ENCODE data around the gene TSFM. TPM values are rescaled to one million over a fixed set of nuclear protein-coding genes. Genes with fewer than 3 reads are reported as not detected.
A peak's percentile ranks its signal among the peaks of the same experiment; 100 is the strongest.

Gene TSFM
- total and polyA plus RNA-seq, 2 of the 13 experiments (the other 11 are each of a cell fraction or from before 2014, with no cell fraction given), result 29.8 to 68.3 TPM

DNA sequence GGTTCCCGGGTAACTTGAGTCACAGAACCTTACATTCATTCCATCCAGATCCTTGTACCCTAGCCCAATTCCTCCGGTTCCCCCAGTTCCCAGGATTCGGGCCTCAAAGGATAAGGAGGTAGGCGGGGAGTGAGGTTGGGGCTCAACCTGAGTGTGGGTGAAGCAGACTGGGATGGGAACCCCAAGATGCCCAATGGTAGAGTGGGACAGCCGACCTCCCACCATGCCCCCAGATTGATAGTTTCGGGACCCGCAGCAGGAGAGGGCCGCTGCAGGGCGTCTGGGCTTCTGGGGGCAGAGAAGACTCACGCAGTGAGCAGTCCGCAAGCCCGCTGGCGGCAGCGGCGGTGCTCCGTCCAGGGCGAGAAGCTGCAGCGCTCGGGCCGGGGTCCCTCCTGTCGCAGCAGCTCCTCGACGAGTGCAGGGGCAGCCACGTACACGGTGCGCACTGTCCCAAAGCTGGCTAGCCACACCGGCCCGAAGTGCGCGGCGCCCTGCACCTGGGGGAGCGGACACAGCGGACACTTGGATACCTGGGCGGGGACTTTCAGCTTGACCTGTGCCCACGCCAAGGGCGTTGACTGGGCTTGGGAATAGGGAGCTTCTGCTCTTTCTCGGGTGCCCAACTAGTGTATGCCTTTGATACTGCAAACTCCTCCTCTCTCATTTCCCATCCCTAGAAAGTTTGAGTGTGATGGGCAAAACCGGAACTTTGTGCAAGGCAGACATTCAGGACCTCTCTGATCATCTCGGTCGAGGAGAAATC lies 16.7 kb upstream of the TSFM start:
- Histone ChIP-seq H2AFZ (ENCODE audit: low read length) (peak overlapping the region; percentile 8), H3K9ac (ENCODE audit: insufficient read depth, low read depth, low read length) (peak overlapping the region; percentile 50), H3K27me3 (ENCODE audit: control insufficient read depth in 1 of 2, insufficient read depth in 2 of 2, low read length in 2 of 2) (peaks cover 0 to 6% of the 10 kb centered on the region in 2 experiments; a peak in 1 of 5 replicates), H3K36me3 (replicated peaks in 1 of 2; ENCODE audit: control insufficient read depth in 1 of 2, insufficient read depth in 2 of 2, low read length in 2 of 2) (peaks cover 14 to 18% of the 10 kb centered on the region in 2 experiments), H3K4me2 (ENCODE audit: low read depth, low read length) (peak overlapping the region; percentile 95), H3K4me3 (replicated peaks in 1 of 3; ENCODE audit: insufficient read depth in 1 of 3, low read depth in 2 of 3, low read length in 3 of 3) (peak overlapping the region; percentile 53 to 78 (median 60)), H3K4me1 (ENCODE audit: insufficient read depth, low read length) (peaks cover 42% of the 10 kb centered on the region), H4K20me1 (ENCODE audit: insufficient read depth, low read length) (no peaks in the 10 kb centered on the region), H3K79me2 (ENCODE audit: insufficient read depth, low read length) (peaks cover 6% of the 10 kb centered on the region), H3K27ac (ENCODE audit: extremely low read length, insufficient read depth, low read length) (no peak overlapping the region), H3K9me3 (ENCODE audit: low read length) (no peaks in the 10 kb centered on the region)
- 19% methylated on average over 8 of the region's 40 CpGs for WGBS (ENCODE audit: low lambda C conversion rate)
- BruUV-seq (replicated peaks), result TSS peak; percentile 65
- ATAC-seq (peak; percentile 58), FAIRE-seq (no peak), DNase-seq (ENCODE audit: low spot score) (no peak)
- intact Hi-C loops (cut with micrococcal nuclease; ENCODE audit: unreplicated experiment), result no loop called here
- CTCF ChIA-PET (ENCODE audit: low intra/inter-chr PET ratio, low total read pairs), result interaction anchor here (1.1 kb wide), 1 partner anchor 9 kb away, joined by 3 read pairs; no protein-coding TSS in a partner anchor
- POLR2A ChIA-PET, result interaction anchor here (2.0 kb wide), 1 partner anchor 9 kb away, joined by 9 read pairs; no protein-coding TSS in a partner anchor
- in situ Hi-C loops (cut with HindIII; ENCODE audit: extremely low pct_ligation_motif_present, low pct_unique_long_range_greater_than_20kb), result no loop called here
- TF ChIP-seq HNRNPLL (IDR thresholded peaks at IDR 0.05; ENCODE audit: low read depth, low read length, poor library complexity, severe bottlenecking) (peak; percentile 84), IRF2 (CRISPR knock-in tag; IDR thresholded peaks at IDR 0.05) (no peak), POLR2A (IDR thresholded peaks at IDR 0.05; ENCODE audit: insufficient read depth in 1 of 2, low read depth in 2 of 2, low read length in 2 of 2) (peak in 1 of 2 experiments; percentile 10; a peak in 1 of 4 replicates), WIZ (CRISPR knock-in tag; IDR thresholded peaks at IDR 0.05) (no peak), ZNF747 (CRISPR knock-in tag; IDR thresholded peaks at IDR 0.05; ENCODE audit: borderline replicate concordance) (0 out of 2 replicates have a peak, but pooled peaks have one; percentile 45), NR2C2 (CRISPR knock-in tag; IDR thresholded peaks at IDR 0.05; ENCODE audit: borderline replicate concordance) (peak; percentile 4; the same call in 1 of the 2 replicates), POLR2G (IDR thresholded peaks at IDR 0.05; ENCODE audit: low read depth, low read length) (peak; percentile 27), YY1 (IDR thresholded peaks at IDR 0.05; ENCODE audit: insufficient read depth, insufficient replicate concordance, low read depth, low read length) (peak; percentile 12), ZNF672 (CRISPR knock-in tag; IDR thresholded peaks at IDR 0.05) (no peak), ZNF326 (CRISPR knock-in tag; IDR thresholded peaks at IDR 0.05; ENCODE audit: borderline replicate concordance) (peak; percentile 54; the same call in 1 of the 2 replicates), PHF20 (CRISPR knock-in tag; IDR thresholded peaks at IDR 0.05) (0 out of 2 replicates have a peak, but pooled peaks have one; percentile 8), ZNF788 (CRISPR knock-in tag; IDR thresholded peaks at IDR 0.05; ENCODE audit: borderline replicate concordance) (peak; percentile 24; the same call in 1 of the 2 replicates), PRPF4 (IDR thresholded peaks at IDR 0.05; ENCODE audit: low read depth, low read length, poor library complexity, severe bottlenecking) (no peak), TCF12 (IDR thresholded peaks at IDR 0.05) (no peak), TCF12 (CRISPR knock-in tag; IDR thresholded peaks at IDR 0.05) (no peak), AGO1 (IDR thresholded peaks at IDR 0.05; ENCODE audit: low read depth, low read length, poor library complexity, severe bottlenecking) (peak; percentile 95), KDM2A (CRISPR knock-in tag; IDR thresholded peaks at IDR 0.05; ENCODE audit: borderline replicate concordance, low read depth) (peak; percentile 83; the same call in 1 of the 2 replicates), ZBTB38 (CRISPR knock-in tag; IDR thresholded peaks at IDR 0.05) (0 out of 2 replicates have a peak, but pooled peaks have one; percentile 10), MAZ (IDR thresholded peaks at IDR 0.05; ENCODE audit: borderline replicate concordance, low read depth, low read length) (no peak), MAZ (CRISPR knock-in tag; IDR thresholded peaks at IDR 0.05; ENCODE audit: low read depth) (peak; percentile 32; the same call in 1 of the 2 replicates)
- TF ChIP-seq, protein P1, sequence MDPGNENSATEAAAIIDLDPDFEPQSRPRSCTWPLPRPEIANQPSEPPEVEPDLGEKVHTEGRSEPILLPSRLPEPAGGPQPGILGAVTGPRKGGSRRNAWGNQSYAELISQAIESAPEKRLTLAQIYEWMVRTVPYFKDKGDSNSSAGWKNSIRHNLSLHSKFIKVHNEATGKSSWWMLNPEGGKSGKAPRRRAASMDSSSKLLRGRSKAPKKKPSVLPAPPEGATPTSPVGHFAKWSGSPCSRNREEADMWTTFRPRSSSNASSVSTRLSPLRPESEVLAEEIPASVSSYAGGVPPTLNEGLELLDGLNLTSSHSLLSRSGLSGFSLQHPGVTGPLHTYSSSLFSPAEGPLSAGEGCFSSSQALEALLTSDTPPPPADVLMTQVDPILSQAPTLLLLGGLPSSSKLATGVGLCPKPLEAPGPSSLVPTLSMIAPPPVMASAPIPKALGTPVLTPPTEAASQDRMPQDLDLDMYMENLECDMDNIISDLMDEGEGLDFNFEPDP (CRISPR knock-in tag; conservative IDR thresholded peaks at IDR 0.05), result no peak
- TF ChIP-seq, protein P2, sequence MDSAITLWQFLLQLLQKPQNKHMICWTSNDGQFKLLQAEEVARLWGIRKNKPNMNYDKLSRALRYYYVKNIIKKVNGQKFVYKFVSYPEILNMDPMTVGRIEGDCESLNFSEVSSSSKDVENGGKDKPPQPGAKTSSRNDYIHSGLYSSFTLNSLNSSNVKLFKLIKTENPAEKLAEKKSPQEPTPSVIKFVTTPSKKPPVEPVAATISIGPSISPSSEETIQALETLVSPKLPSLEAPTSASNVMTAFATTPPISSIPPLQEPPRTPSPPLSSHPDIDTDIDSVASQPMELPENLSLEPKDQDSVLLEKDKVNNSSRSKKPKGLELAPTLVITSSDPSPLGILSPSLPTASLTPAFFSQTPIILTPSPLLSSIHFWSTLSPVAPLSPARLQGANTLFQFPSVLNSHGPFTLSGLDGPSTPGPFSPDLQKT (CRISPR knock-in tag; IDR thresholded peaks at IDR 0.05; ENCODE audit: borderline replicate concordance), result no peak
